Stimulated activated CD4-positive, alpha-beta T cell treated with anti-CD3 and anti-CD28 coated beads, TNF-alpha, amount 100 ng/mL, for 1 hour (primary cell): ENCODE data around the gene MRAS.

Experiments
- DNase-seq, 3 donors: peaks; one replicate each; pipeline ENCODE4 v3.0.0-alpha.2; 2020; ENCODE audit warnings: low read depth in 3 of 3, low spot score in 1 of 3

MRAS gene

DNA sequence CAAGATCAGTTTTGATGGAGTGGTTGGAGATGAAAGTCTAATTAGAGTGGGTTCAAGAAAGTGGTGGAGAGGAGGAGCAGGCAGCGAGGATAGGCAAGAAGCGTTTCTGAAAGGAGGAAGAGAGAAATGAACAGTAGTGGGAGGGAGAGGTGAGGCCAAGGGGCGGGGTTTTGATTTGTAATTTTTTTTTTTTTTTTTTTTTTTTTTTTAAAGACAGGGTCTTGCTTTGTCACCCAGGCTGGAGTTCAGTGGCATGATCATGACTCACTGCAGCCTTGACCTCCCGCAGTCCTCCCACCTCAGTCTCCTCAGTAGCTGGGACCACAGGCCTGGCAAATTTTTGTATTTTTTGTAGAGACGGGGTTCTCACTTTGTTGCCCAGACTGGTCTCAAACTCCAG lies 36.6 kb downstream of the MRAS start:
- DNase-seq, result no peak

DNA sequence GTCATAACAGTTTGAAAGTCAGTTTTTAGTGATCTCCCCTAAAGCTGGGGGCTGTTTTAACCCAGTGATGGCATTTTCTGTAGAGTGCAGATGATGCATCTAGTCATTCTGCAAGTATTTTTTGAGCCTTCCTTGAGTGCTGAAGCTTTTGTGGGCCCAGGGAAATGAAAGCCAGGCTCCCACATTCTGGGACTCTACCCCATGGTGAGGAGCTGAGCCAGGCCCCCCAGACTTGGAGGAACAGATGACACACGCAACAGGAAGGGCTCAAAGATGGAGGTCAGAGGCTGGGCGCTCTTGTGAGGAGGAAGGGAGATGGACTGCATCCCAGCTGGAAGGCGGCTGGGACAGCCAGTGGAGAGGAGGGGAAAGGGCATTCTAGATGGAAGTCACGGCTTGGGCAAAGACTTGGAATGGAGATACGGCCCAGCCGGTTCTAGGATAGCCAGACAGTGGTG lies 40.8 kb downstream of the MRAS start:
- no peak for DNase-seq

DNA sequence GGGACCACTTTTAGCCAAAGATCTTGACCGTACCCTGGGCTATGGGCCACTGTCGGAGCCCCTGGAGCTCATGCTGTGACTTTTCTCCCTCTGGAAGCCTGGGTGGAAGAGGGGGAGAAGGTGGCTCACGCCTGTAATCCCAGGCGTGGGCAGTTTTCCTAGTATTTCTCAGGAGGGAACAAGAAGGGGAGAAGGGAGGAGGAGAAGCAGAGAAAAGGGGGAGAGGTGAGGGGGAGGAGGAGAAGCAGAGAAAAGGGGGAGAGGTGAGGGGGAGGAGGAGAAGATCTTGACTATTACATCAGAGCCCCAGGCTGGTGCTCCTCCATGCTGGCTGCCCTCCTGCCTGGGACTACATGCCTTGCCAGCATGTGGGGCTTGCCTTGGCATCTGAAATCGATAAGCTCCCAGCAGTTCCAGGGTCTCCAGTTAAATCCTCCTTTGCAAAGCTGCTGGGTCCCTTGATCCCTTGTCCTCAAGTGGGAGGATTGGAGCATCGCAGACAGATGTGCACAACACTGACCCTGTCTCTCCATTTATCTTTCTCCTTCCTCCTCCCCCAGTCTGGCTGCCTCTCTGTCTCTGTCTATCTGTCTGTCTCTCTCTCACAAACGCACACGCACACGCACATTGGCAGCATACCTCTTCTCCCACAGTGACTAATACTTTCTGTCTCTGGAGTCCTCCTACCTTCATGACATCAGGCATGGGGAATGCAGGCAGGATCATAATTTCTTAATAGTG lies 41.6 kb downstream of the MRAS start:
- no peak for DNase-seq

DNA sequence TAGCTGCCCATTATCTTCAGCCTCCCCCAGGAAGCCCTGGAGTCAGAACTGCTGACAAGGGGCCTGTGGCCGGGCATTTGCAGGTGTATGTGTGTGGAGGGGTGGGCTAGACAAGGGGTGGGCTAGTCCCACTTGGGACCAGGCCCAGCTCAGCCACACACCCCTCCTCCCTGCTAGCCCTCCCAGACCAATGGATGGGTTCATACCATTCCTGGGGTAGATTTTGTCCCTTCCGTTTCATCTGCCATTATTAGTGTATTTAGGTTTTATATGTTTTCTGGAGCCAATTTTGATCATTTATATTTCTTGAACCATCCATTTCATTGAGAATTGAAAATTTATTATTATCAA lies 42.2 kb downstream of the MRAS start:
- DNase-seq, result no peak

DNA sequence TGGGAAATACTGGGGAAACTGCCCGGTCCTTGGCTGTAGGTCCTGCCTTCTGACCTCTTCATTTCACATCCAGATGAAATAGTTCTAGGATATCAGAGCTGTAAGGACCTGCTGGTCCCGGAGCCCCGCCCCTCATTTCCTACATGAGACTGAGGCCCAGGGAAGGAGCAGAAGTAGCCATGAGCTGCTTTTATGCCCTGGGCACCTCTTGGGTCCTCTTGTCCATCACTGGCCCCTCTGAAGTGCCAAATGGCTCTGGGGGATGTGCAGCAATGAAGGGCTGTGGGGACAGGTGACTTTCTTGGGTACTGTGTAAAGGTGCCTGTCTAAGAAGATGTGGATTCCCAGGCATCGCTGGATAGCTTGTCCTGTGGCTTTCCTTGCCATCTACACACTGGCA lies 45.8 kb downstream of the MRAS start:
- DNase-seq, result no peak

DNA sequence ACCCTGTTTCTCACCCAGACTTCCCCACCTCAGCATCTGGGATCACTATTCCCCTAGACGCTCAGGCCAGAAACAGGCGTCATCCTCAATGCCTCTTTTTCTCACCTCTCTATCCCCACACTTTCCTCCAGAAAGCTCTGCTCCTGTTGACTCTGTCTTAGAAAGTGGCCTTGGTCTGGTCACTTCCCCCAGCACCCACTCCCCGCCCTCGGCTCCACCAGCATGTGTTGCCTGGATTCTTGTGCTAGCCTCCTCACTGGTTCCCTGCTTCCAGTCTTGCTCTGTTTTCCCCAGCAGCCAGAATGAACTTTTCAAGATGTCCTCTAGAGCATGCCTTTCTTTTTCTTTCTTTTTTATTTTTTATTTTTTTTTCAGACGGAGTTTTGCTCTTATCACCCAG lies 46.3 kb downstream of the MRAS start:
- DNase-seq, result no peak

DNA sequence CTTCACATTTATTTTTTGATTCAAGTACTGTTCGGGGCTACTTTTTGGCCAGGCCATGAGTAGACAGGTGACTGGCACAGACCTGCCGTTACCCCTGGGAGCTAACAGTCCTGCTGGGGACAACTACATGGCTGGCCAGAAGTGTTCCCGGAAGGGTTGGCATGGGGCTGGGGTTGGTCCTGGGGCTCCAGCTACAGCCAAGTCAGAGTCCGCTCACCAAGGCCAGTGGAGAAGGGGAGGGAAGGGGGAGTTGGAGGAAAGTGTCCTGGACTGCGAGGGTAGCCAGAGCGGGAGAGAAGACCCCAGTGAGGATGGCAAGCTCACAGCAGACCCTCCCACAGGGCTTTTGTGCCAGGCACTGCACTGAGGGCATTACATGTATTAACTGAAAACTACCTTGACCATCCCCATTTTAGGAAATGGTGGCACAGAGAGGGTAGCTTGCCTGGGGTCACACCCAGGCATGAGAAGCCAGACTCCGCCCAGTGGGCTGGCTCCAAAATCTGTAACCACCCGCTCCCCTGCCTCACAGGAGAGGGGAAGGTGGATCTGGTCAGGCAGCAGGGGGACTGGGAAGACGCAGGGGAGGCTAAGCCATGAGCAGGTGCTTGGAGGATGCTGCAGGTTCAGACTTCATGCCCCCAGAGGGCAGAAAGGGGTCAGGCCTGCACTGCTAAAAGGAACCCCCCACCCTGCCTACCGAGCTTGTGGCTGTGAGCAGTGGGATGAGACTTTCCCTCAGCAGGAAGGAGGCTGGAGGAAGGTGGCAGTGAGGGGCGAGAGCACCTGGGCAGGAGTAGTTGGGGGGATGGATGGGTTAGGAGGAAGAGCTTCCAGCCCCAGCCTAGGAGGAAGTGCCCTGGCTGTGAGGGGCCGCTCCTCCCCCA lies 47.7 kb downstream of the MRAS start:
- DNase-seq, result no peak

DNA sequence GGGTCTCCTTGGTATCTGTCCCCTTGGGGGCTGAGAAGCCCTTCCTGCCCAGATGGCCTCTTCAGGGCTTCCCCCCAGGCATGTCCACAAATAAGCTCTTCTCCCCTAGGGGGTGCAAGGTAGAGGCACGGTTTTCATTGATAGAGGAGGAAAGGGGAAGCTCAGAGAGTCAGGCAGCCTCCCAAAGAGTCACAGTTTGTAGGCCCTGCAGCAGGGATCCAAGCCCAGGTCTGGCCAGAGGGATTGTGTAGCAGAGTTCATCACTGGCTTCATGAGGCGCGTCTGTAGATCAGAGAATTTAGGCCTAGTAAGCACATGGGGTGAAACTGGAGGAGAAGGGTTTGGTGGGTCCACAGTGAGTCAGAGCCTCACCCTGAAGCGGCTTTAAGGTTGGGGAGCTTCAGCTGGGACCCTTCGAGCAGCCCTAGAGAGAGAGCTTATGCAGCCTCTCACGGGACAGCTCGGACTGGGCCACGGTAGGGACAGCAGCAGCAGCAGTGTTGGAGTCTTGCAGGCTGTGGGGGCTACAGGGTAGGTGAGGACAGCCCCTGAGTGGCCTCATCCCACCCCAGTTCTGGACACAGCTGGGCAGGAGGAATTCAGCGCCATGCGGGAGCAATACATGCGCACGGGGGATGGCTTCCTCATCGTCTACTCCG lies 48.5 kb downstream of the MRAS start:
- DNase-seq, result no peak

DNA sequence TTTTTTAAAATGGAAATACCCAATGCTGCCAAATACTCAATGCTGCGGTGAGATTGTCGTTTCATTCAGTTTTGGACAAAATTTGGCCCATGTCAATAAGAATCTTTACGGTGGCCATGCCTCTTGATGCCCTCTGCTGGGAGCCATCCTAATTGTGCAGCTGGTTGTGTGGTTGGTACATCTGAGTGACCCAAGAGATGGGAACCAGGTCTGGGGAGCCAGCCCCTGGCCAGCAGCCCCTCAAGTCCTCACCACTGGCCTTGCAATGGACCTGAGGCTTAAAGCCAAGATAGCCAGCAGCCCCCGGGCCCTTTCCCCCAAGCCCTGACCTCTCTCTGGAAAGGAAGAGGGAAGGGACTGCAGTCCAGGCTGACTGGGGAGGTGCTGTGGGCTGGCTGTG lies 49.6 kb downstream of the MRAS start:
- no peak for DNase-seq

DNA sequence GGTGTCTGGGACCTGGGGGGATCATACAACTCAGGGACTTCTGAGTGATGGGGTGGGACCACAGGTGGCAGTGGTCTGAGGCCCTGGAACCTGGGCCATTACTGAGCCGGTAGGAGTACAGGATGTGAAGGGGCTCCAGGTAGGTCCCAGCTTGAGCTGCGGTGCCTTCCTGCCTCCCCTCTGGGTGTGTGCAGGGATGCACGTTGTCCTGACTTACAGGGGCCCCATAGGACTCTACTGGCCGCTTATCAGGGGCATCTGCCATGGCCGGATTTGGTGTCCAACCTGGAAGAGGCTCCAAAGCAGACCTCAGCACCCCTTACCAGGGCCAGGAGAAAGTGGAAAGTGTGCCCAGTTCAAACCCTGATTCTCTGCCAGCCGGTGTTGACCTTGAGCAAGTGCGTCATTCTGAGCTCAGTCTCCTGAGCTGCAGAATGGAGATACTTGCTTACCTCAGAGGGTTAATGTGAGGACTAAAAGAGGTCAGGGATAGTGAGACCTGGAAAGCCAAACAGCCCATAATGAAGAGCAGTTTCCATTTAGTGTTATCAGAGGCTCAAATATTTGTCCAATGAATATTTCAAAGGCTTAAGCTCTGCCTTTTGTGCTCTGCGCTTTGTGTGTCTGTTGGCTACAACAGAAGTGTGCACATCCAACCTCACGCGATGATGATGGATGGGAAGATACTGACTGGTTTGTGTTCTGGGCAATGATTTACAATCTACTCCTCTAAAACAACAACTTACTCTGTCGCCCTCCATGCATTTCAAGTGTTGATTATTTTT lies 50.6 kb downstream of the MRAS start:
- DNase-seq, result no peak

DNA sequence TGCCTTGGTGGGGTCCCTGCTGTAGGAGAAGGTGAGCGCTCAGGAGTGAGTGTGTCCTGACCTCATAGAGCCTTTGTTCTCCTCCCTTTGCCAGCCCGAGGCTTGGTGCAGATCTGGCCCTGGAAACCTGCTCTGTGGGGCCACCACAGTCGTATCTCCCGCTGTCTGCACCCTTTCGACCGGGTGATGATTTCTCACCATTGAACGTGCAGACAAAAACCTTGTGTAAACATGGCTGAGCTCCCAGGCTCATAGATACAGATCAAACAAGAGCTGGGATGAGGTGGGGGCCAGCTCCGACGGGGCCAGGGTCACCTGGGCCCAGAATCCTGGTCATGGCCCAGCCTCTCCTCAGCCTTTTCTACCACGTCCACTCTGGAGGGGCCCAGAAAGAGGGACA lies 51.4 kb downstream of the MRAS start:
- no peak for DNase-seq

DNA sequence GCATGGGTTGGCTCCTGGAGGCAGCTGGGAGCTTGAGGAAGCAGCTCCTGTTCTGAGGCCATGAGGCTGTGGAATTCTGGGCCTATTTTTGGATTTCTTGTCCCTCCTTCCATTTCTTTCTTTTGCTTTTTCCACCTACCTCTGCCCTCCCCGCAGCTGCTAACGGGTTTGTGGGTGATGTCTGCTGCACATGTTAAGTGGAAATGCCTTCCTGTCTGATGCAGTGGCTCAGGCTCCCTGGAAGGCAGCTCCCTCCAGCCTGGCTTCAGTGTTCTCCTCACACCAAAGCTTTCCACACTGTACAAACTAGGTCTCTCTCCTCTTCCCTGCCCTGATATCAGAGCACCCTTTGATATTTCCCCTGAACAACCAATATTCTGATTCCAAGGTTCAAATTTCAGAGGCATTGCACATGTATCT lies 52.3 kb downstream of the MRAS start:
- no peak for DNase-seq

DNA sequence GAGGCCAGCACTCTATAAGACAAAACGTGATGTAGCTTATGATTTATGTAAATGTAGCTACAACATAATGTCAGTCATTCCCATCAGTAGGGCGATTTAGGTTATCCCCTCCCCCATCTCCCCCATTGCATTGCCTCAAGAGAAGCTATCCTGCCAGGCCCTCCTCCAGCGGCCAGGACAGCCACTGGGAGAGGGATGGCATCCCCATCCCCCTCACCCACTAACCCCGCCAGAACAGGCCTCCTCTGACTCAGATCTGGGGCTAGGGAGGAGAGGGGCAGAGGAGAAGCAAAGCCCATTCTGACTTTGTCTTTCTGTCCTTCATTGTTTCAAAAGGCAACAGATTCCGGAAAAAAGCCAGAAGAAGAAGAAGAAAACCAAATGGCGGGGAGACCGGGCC lies 53.5 kb downstream of the MRAS start:
- DNase-seq, result no peak

DNA sequence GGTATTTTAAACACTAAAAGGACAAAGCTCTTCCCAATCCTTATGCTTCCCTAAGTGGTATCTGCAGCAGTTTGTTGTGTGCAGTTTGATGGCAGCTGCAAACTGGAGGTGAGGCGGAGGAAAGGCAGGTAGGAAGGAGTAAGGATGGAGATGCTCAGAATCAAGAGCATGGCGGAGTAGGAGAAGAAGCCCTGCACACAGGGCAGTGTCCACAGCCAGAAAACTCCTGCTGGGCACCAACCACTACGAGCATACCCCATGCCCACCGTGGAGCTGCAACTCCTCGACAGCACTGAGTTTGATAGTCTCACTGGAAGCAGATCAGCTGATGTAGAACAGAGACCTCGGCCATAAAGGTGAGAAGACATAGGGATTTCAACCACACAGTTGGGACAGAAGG lies 55.7 kb downstream of the MRAS start:
- no peak for DNase-seq

DNA sequence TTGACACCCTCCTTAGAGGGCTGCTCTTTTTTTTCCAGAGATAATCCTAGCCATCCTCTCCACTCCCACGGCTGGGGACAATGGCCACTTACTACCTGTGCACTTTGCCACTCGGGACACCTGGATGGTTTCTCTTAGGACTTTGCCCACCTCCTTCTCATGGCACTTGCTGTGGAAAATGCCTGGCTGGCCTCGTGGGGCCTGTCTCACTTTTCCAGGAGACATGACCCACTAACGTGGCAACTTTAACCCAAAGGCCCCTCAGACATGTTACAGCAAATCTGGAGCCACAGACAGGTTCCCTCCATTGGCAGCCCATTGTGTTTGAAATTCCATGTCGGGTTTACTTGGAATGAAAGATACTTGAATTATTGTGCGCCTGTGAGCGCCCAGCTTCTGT lies 56.6 kb downstream of the MRAS start:
- no peak for DNase-seq

DNA sequence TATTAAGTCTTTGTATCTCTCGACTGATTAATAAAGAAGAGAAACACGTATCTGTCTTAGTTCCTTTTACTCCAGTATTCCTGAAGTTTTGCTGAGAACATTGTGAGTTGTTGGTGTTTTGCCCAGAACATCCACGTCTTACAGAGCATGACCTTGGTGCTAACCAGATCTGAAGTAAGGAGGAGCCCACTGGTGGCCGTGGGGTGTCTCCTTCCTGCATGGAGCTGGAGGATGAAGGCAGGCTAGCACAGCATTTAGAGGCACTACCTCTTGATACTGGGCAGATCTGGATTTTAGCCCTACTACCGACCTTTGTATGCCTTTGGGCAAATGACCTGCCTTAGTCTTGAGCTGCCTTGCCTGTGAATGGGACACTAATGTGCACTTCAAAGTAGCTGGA lies 57.1 kb downstream of the MRAS start:
- DNase-seq, result no peak

DNA sequence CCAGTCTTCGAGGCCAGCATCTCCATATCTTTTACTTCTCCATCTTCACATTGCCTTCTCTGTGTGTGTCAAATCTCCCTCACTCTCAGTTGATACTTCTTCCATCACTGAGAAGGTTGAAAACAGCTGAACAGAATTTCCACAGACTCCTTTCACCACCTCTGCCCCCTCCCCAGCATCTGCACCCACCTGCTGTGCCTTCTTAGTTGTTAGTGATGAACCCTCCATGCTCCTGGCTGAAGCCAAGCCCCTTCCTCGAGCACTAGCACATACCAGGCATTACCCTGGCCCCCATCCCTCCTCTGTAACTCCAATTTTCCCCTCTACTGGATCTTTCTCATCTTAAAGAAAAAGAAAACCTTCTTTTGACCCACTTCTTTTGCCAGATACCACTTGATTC lies 58.2 kb downstream of the MRAS start:
- DNase-seq, result no peak

DNA sequence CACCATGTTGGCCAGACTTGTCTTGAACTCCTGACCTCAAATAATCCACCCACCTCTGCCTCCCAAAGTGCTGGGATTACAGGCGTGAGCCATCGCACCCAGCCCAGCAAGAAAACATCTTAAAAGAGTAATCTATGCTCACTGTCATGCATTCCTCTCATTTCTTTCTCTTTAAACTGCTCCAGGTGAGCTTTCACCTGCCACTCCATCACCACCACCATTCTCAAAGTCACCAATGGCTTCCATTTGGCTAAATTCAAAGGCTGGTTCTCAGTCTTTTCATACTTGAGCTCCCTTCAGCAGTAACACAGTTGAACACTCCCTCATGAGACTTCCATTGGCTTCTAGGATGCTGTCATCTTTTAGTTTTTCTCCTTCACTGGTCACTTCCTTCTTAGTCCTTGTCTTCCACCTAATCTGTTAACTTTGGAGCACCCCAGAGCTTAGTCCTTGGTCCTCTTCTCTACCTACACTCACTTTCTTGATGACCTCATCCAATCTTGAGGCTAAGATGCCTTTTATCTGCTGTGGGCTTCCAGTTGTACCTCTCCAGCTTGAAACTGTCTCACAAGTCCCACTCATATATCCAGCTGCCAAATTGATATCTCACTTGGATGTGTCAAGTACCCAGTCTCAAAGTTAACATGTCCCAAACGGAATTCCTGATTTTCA lies 59.0 kb downstream of the MRAS start:
- no peak for DNase-seq

DNA sequence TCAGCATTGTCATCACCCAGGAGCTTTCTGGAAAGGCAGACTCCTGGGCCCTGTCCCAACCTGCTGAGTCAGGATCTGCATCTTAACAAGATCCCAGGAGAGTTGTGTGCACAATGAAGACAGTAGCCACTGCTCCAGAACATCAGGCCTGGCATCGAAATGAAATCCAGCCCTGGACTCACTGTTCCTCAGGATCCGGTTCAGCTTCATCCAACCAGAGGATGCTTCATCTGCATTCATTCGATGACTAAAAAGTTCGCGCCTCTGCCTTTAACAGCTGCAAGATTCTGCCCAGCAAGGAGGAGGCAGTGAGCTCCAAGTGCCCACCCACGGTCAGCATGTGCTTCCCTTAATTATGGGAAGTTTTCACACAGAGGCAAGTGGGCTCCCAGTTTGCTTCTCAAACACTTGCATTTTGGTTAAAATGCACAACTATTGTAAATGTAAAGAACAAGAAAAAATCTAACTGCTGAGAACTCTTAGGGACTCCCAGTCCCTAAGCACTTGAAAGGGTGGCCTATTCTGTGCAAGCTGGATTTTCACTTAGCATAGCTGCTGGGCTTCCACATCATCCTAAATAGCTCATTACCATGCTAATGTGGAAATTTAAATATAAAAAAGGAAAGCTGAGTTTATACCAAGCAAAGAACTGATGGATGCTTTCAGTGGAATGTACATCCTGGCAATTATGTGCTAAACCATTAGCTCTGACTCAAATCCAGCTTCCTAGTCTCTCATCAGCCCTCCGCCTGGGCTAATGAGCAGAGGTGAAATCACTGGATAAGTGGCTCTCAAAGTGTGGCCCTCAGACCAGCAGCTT lies 60.6 kb downstream of the MRAS start:
- DNase-seq, result no peak
